Panc1 (cell line): Measurements from ENCODE around the gene MYCN. TPM values are rescaled to one million over a fixed set of nuclear protein-coding genes. Genes with fewer than 3 reads are reported as not detected.
A peak's percentile ranks its signal among the peaks of the same experiment; 100 is the strongest.

Source experiments
- ATAC-seq: fragments of 200-7000 bp; cut with Tn5 transposase; 2 replicates; pipeline ENCODE4 v1.9.1; 2020; ENCODE audit warnings: mild to moderate bottlenecking, moderate library complexity
- BruUV-seq: library from RNA; stranded (reverse); fragments of 400-500 nt; replicated peaks from 2 replicates; lab custom pipeline; 2021; lab: Mats Ljungman, UMichigan
- CTCF ChIA-PET: fragments of 300-600 bp; sonication (Branson Sonifier 250); formaldehyde crosslinking; loops from one replicate; lab custom pipeline; 2022; ENCODE audit warnings: antibody characterized with exemption; lab: Charles Lee
- POLR2A ChIA-PET: fragments of 300-600 bp; sonication (Branson Sonifier 250); formaldehyde crosslinking; loops from one replicate; lab custom pipeline; 2022; ENCODE audit warnings: antibody characterized with exemption; lab: Charles Lee
- DNase-seq: peaks from one replicate; pipeline ENCODE4 v3.0.0-alpha.2; 2010; ENCODE audit warnings: low read depth, low spot score
- H3K27ac ChIP-seq: 2 replicates; pipeline ENCODE4 v1.5.1; 2011; ENCODE audit warnings: mild to moderate bottlenecking, low read length, inconsistent platforms
- H3K27me3 ChIP-seq: fragments of 200-500 bp; sonication (Bioruptor generic); 2 replicates; pipeline ENCODE4 v1.6.0; 2014; ENCODE audit warnings: low read length, inconsistent platforms; ENCODE audit not compliant: control insufficient read depth, insufficient read depth
- H3K36me3 ChIP-seq: fragments of 200-500 bp; sonication (Bioruptor generic); 2 replicates; pipeline ENCODE4 v1.5.1; 2014; ENCODE audit warnings: inconsistent platforms, mild to moderate bottlenecking, low read length, moderate library complexity; ENCODE audit not compliant: control insufficient read depth, insufficient read depth
- H3K4me1 ChIP-seq: 2 replicates; pipeline ENCODE4 v1.5.1; 2011; ENCODE audit warnings: inconsistent platforms, mild to moderate bottlenecking, low read length, moderate library complexity; ENCODE audit not compliant: control insufficient read depth, insufficient read depth
- H3K4me3 ChIP-seq, 2 experiments: 2 replicates each; pipeline ENCODE4 v1.5.1; 2011 to 2012; ENCODE audit warnings: low read depth in 2 of 2, low read length in 2 of 2, mild to moderate bottlenecking in 2 of 2, inconsistent platforms in 1 of 2, moderate library complexity in 1 of 2
- H3K9me3 ChIP-seq: fragments of 200-500 bp; sonication (Bioruptor generic); 2 replicates; pipeline ENCODE4 v1.5.1; 2014; ENCODE audit warnings: low read depth, mild to moderate bottlenecking, inconsistent platforms, low read length, moderate library complexity; ENCODE audit not compliant: control insufficient read depth, insufficient read depth
- CTCF ChIP-seq: fragments of 450-650 bp; IDR thresholded peaks from 2 replicates; pipeline ENCODE4 v1.5.1; 2017; ENCODE audit warnings: mild to moderate bottlenecking
- POLR2AphosphoS5 ChIP-seq: IDR thresholded peaks from 2 replicates; pipeline ENCODE4 v1.6.1; 2012; ENCODE audit warnings: mild to moderate bottlenecking, low read depth, low read length, moderate library complexity
- REST ChIP-seq, 2 experiments: IDR thresholded peaks; 2 replicates each; pipeline ENCODE4 v1.6.1; 2011 to 2012; ENCODE audit warnings: low read depth in 2 of 2, control low read depth in 1 of 2, low read length in 1 of 2, mild to moderate bottlenecking in 1 of 2, moderate library complexity in 1 of 2; ENCODE audit not compliant: insufficient read depth in 1 of 2
- SIN3A ChIP-seq: IDR thresholded peaks from 2 replicates; pipeline ENCODE4 v1.6.1; 2012; ENCODE audit warnings: low read depth, mild to moderate bottlenecking, low read length, moderate library complexity, borderline replicate concordance; ENCODE audit not compliant: insufficient read depth
- TCF7L2 ChIP-seq: IDR thresholded peaks from 2 replicates; pipeline ENCODE4 v1.6.1; 2011; ENCODE audit warnings: mild to moderate bottlenecking, low read depth, low read length, inconsistent platforms
- in situ Hi-C: cut with HindIII; loops from 2 replicates; pipeline ENCODE4 v1.10.0; 2016; ENCODE audit warnings: low sequenced_read_pairs, low pct_unique_long_range_greater_than_20kb
- intact Hi-C: fragments of 100-400 bp; cut with micrococcal nuclease; formaldehyde crosslinking; loops from one replicate; pipeline ENCODE4 v1.10.0; 2022; ENCODE audit not compliant: unreplicated experiment
- total RNA-seq: library from RNA; stranded (reverse); gene quantifications from one replicate; pipeline ENCODE4 v1.2.1, GENCODE V29; 2021; ENCODE audit not compliant: unreplicated experiment

MYCN gene
- total RNA-seq, 1 experiment from 2014 or later = not detected

GRCh38 chr2:15941481-15941850, 1.1 kb downstream of the MYCN start:
- no peaks in the 10 kb centered on the region for H3K36me3 ChIP-seq
- in situ Hi-C loops (no loop called here), intact Hi-C loops (loop anchor here (2.0 to 10.0 kb wide), 3 partner anchors 323 to 667 kb away; no protein-coding TSS in a partner anchor)
- BruUV-seq = no TSS peak
- peaks cover 12% of the 10 kb centered on the region for H3K4me1 ChIP-seq
- ATAC-seq (no peak), DNase-seq (no peak)
- H3K4me3 ChIP-seq = no peak overlapping the region; a peak in 1 of 4 replicates
- H3K27ac ChIP-seq = no peak overlapping the region
- TF ChIP-seq POLR2AphosphoS5 = no peak
- TF ChIP-seq CTCF = no peak
- TF ChIP-seq SIN3A = no peak
- TF ChIP-seq TCF7L2 = no peak
- no peak for TF ChIP-seq REST (IDR thresholded peaks at IDR 0.05; ENCODE audit: insufficient read depth in 1 of 2, low read depth in 2 of 2, low read length in 1 of 2)
- H3K9me3 ChIP-seq = no peaks in the 10 kb centered on the region
- POLR2A ChIA-PET = no interaction called here
- CTCF ChIA-PET = no interaction called here
- peaks cover 26% of the 10 kb centered on the region for H3K27me3 ChIP-seq

- POLR2A ChIA-PET = no interaction called here
- no peaks in the 10 kb centered on the region for H3K36me3 ChIP-seq
- intact Hi-C loops (loop anchor here (2.0 to 10.0 kb wide), 3 partner anchors 323 to 667 kb away; no protein-coding TSS in a partner anchor), in situ Hi-C loops (no loop called here)
- CTCF ChIA-PET = no interaction called here
- H3K4me3 ChIP-seq = peak overlapping the region; percentile 8 to 33; a peak in 3 of 4 replicates
- no TSS peak for BruUV-seq
- H3K27me3 ChIP-seq = peaks cover 29% of the 10 kb centered on the region
- ATAC-seq (no peak; the same call in 1 of the 2 replicates), DNase-seq (no peak)
- TF ChIP-seq REST (IDR thresholded peaks at IDR 0.05; ENCODE audit: insufficient read depth in 1 of 2, low read depth in 2 of 2, low read length in 1 of 2) (no peak), SIN3A (no peak), TCF7L2 (no peak), CTCF (no peak), POLR2AphosphoS5 (no peak)
- H3K9me3 ChIP-seq = no peaks in the 10 kb centered on the region
- H3K27ac ChIP-seq = no peak overlapping the region
- peaks cover 12% of the 10 kb centered on the region for H3K4me1 ChIP-seq
These were observed 1.7 kb downstream of the MYCN start for GRCh38 chr2:15941871-15942710.
